Non-pigmented ciliary epithelial cell (primary cell): ENCODE results near the gene NUMBL.
"Not testable (repeated sequence)": the region's sequence is repeated elsewhere in the genome, so short reads cannot be mapped to it uniquely, and the experiment has no call there.

Experiments
- DNase-seq: peaks from one replicate; pipeline ENCODE4 v3.0.0-alpha.2; 2010; ENCODE audit warnings: low read depth

NUMBL gene

DNA sequence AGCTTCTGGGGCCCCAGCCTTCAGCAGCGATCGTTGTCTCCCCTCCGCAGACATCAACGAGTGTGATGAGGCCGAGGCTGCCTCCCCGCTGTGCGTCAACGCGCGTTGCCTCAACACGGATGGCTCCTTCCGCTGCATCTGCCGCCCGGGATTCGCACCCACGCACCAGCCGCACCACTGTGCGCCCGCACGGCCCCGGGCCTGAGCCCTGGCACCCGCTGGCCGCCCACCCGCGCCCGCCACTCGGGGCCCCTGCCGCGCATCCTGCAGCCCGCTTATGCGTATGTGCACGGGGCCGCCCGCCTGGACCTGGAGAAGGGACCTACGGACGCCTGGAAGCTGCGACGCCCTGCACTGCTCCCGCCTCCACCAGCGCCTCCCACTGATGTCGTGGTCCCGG lies 61.1 kb downstream of the NUMBL start:
- DNase-seq = no peak

GRCh38 chr19:40627486-40628279 lies 62.8 kb downstream of the NUMBL start:
- no peak for DNase-seq

DNA sequence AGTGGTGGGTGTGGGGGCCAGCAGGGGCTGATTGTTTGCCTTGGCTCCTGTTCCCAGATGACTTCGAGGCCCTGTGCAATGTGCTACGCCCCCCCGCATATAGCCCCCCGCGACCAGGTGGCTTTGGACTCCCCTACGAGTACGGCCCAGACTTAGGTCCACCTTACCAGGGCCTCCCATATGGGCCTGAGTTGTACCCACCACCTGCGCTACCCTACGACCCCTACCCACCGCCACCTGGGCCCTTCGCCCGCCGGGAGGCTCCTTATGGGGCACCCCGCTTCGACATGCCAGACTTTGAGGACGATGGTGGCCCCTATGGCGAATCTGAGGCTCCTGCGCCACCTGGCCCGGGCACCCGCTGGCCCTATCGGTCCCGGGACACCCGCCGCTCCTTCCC lies 63.5 kb downstream of the NUMBL start:
- no peak for DNase-seq

DNA sequence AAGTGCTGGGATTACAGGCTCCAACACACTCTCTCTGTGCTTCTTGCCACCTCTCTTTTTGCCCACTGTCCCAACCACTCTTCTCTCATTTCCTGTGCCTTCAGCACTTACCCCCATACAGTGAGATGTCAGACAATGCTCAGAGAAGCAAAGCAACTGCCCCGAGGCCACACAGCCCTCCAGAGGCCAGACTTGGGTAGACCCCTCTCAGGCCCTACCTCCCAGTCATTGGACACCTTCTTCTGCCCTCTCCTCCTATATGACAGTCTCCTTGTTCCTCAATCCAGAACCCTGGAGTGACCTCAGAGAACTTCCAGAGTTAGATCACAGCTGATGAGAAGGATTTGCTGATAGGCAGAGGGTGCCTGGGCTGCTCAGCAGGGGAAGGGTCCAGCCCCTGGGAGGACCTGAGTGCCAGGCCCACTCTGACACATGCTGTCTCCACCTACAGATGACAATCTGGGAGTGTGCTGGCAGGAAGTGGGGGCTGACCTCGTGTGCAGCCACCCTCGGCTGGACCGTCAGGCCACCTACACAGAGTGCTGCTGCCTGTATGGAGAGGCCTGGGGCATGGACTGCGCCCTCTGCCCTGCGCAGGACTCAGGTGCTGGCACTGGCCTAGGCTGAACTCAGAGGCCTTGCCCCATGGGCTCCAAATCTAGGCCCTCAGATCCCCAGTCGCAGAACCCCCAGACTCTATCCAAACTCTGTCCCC lies 64.9 kb downstream of the NUMBL start:
- DNase-seq = no peak

GRCh38 chr19:40624369-40625153 lies 65.9 kb downstream of the NUMBL start:
- DNase-seq = not testable (repeated sequence)

DNA sequence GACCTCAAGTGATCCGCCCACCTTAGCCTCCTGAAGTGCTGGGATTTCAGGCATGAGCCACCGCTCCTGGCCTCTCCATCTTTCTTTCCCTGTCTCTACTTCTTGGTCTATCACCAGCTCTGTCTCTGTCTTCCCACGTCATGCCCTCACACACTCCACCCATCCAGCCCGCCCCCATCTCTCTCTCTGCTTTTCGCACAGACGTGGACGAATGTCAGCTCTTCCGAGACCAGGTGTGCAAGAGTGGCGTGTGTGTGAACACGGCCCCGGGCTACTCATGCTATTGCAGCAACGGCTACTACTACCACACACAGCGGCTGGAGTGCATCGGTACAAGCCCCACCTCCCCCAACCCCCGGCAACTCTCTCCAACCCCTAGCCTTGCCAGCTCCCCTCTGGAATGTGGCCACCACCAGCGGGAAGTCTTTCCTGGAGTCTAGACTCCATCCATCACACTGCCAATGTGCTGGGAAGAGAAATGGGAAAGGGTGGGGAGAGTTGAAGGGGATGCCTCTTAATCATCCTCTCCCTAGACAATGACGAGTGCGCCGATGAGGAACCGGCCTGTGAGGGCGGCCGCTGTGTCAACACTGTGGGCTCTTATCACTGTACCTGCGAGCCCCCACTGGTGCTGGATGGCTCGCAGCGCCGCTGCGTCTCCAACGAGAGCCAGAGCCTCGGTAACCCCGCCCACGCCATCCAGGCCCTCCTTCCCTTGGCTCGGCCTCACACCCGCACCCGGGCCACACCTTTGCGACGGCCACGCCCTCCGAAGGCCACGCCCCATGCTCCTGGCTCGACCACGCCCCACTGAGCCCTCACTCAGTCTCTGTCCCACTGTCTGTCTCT lies 66.8 kb downstream of the NUMBL start:
- DNase-seq = no peak

GRCh38 chr19:40622773-40623075 lies 67.7 kb downstream of the NUMBL start:
- DNase-seq = no peak

- no peak for DNase-seq
These were observed 68.3 kb downstream of the NUMBL start for GRCh38 chr19:40621966-40622772.

DNA sequence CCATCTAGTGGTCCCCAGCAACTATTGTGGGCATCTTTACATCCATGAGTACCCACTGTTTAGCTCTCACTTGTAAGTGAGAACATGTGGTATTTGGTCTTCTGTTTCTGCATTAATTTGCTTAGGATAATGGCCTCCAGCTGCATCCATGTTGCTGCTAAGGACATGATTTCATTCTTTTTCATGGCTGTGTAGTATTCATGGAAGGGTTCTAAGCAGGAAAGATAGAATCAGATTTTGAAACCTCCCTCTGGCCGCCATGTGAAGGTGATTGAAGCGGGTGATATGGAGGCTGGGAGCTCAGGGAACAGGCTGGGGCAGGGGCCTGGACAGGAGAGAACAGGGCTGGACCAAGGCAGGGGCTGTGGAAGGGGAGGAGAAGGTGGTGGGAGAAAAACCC lies 69.2 kb downstream of the NUMBL start:
- DNase-seq = no peak

- no peak for DNase-seq
These were observed 70.3 kb downstream of the NUMBL start for GRCh38 chr19:40620161-40620485.

DNA sequence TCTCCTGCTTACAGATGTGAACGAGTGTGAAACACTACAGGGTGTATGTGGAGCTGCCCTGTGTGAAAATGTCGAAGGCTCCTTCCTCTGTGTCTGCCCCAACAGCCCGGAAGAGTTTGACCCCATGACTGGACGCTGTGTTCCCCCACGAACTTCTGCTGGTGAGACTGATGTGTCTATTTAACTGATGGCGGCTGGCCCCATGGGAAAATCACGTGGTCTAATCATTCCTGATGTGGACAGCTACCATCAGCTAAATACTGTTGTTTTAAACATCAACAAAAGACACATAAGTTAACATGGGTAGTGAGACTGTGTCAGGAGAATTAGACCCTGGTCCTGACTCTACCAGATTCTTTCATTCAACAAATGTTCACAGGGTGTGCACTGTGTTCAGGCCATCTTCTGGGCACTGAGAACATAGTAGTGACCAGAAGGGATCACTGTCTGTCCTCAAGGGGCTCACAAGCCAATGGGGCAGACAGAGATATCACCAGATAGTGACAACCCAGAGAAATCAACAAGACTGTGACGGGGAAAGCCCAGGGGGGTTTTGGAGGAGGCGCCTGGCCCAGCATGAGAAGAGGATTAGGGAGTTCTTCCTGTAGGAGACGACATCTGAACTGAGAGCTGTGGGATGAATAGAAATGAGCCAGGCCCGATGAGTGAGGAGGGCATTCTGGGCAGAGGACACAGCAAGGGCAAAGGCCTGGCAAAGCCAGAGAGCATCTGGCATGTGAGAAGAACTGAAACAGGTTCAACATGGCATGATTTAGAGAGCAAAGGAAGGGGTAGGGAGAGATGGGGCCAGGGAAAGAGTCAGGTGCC lies 70.9 kb downstream of the NUMBL start:
- DNase-seq = no peak

DNA sequence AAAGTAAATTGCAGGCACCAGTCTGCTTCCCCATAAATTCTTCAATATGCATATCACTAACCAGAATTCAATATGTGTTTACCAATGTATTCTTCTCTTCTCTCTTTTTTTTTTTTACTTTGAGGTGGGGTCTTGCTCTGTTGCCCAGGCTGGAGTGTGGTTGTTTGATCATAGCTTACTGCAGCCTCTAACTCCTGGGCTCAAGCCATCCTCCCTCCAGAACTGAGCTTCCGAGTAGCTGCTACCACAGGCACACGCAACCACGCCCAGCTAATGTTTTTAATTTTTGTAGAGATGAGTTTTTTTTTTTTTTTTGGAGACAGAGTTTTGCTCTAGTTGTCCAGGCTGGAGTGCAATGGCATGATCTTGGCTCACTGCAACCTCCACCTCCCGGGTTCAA lies 72.5 kb downstream of the NUMBL start:
- no peak for DNase-seq

- DNase-seq = no peak
These were observed 73.5 kb downstream of the NUMBL start for GRCh38 chr19:40616941-40617340.

DNA sequence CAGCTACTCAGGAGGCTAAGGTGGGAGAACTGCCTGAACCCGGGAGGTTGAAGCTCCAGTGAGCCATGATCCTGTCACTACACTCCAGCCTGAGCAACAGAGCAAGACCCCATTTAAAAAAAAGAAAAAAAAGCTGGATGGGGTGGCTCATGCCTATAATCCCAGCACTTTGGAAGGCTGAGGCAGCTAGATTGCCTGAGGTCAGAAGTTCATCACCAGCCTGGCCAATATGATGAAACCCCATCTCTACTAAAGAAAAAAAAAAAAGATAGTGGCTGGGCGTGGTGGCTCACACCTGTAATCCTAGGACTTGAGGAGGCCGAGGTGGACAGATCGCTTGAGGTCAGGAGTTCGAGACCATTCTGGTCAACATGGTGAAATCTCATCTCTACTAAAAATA lies 74.3 kb downstream of the NUMBL start:
- DNase-seq = no peak
